DOHH2 (cell line): ENCODE data around the gene NFAT5.

Source experiments
- H3F3A ChIP-seq: fragments of 200-600 bp; sonication (generic), shearing (Covaris generic); 2 replicates; pipeline ENCODE4 v1.6.0; 2016; ENCODE audit warnings: antibody characterized with exemption, mild to moderate bottlenecking; ENCODE audit not compliant: control insufficient read depth, insufficient read depth
- H3K27ac ChIP-seq: fragments of 200-600 bp; sonication (generic); 2 replicates; pipeline ENCODE4 v1.5.1; 2014; ENCODE audit warnings: low read depth, mild to moderate bottlenecking, low read length, moderate library complexity
- H3K27me3 ChIP-seq: fragments of 200-600 bp; sonication (generic); 2 replicates; pipeline ENCODE4 v1.6.1; 2014; ENCODE audit warnings: mild to moderate bottlenecking, low read length, mixed read lengths; ENCODE audit not compliant: control insufficient read depth
- H3K36me3 ChIP-seq: fragments of 200-600 bp; sonication (generic); 2 replicates; pipeline ENCODE4 v1.6.1; 2014; ENCODE audit warnings: mild to moderate bottlenecking, low read length, moderate library complexity, mixed read lengths; ENCODE audit not compliant: control insufficient read depth
- H3K4me1 ChIP-seq: fragments of 200-600 bp; sonication (generic); 2 replicates; pipeline ENCODE4 v1.6.1; 2014; ENCODE audit warnings: mild to moderate bottlenecking, low read length, mixed read lengths; ENCODE audit not compliant: control insufficient read depth
- H3K4me2 ChIP-seq: fragments of 200-600 bp; sonication (generic); 2 replicates; pipeline ENCODE4 v1.6.0; 2014; ENCODE audit warnings: mild to moderate bottlenecking, low read length, moderate library complexity
- H3K4me3 ChIP-seq: fragments of 200-600 bp; sonication (generic); 2 replicates; pipeline ENCODE4 v1.5.1; 2014; ENCODE audit warnings: mild to moderate bottlenecking, low read length, mixed read lengths
- H3K79me2 ChIP-seq: fragments of 200-600 bp; sonication (generic); 2 replicates; pipeline ENCODE4 v1.6.1; 2014; ENCODE audit warnings: mild to moderate bottlenecking, low read length, mixed read lengths; ENCODE audit not compliant: control insufficient read depth
- H3K9me2 ChIP-seq: fragments of 200-600 bp; sonication (generic); replicated peaks from 2 replicates; pipeline ENCODE4 v1.6.1; 2014; ENCODE audit warnings: mild to moderate bottlenecking, low read length, mixed read lengths; ENCODE audit not compliant: control insufficient read depth
- H3K9me3 ChIP-seq: fragments of 200-600 bp; sonication (generic); 2 replicates; pipeline ENCODE4 v1.6.1; 2014; ENCODE audit warnings: antibody characterized with exemption, low read length, mixed read lengths; ENCODE audit not compliant: control insufficient read depth, insufficient read depth
- H4K20me1 ChIP-seq: fragments of 200-600 bp; sonication (generic); 2 replicates; pipeline ENCODE4 v1.6.0; 2014; ENCODE audit warnings: low read depth, mild to moderate bottlenecking, antibody characterized with exemption, low read length, moderate library complexity; ENCODE audit not compliant: control insufficient read depth, insufficient read depth
- CTCF ChIP-seq: fragments of 200-600 bp; sonication (generic); IDR thresholded peaks from one replicate; pipeline ENCODE4 v1.5.1; 2014; ENCODE audit warnings: antibody characterized with exemption, mild to moderate bottlenecking, low read depth, low read length; ENCODE audit not compliant: poor library complexity, severe bottlenecking
- EZH2phosphoT487 ChIP-seq: fragments of 200-600 bp; sonication (generic); IDR thresholded peaks from 2 replicates; pipeline ENCODE4 v1.6.1; 2017; ENCODE audit warnings: borderline replicate concordance, mild to moderate bottlenecking, antibody characterized with exemption, low read length, moderate library complexity, mixed read lengths

NFAT5 gene

GRCh38 chr16:69534720-69535119 is 31.0 kb upstream of the NFAT5 start:
- H3K79me2 ChIP-seq: no peaks in the 10 kb centered on the region
- no peaks in the 10 kb centered on the region for H3K9me3 ChIP-seq
- H3F3A ChIP-seq: no peaks in the 10 kb centered on the region
- H3K4me3 ChIP-seq: no peak overlapping the region
- no peaks in the 10 kb centered on the region for H3K9me2 ChIP-seq
- no peaks in the 10 kb centered on the region for H3K36me3 ChIP-seq
- no peak overlapping the region for H3K4me2 ChIP-seq
- H3K4me1 ChIP-seq: peaks cover 21% of the 10 kb centered on the region
- no peak overlapping the region for H3K27ac ChIP-seq
- no peaks in the 10 kb centered on the region for H4K20me1 ChIP-seq
- TF ChIP-seq CTCF (no peak), EZH2phosphoT487 (no peak)
- H3K27me3 ChIP-seq: 0 out of 2 replicates have a peak, but pooled peaks cover 5% of the 10 kb centered on the region

- no peaks in the 10 kb centered on the region for H3K9me2 ChIP-seq
- H3K9me3 ChIP-seq: no peaks in the 10 kb centered on the region
- H3F3A ChIP-seq: no peaks in the 10 kb centered on the region
- no peaks in the 10 kb centered on the region for H4K20me1 ChIP-seq
- TF ChIP-seq EZH2phosphoT487: no peak
- no peak for TF ChIP-seq CTCF
- H3K4me3 ChIP-seq: no peak overlapping the region
- H3K27ac ChIP-seq: no peak overlapping the region
- H3K4me1 ChIP-seq: peaks cover 25% of the 10 kb centered on the region
- H3K36me3 ChIP-seq: no peaks in the 10 kb centered on the region
- H3K79me2 ChIP-seq: no peaks in the 10 kb centered on the region
- H3K27me3 ChIP-seq: 0 out of 2 replicates have a peak, but pooled peaks cover 5% of the 10 kb centered on the region
- no peak overlapping the region for H3K4me2 ChIP-seq
These were observed 30.4 kb upstream of the NFAT5 start for GRCh38 chr16:69535123-69536050.

- no peaks in the 10 kb centered on the region for H3K9me2 ChIP-seq
- no peaks in the 10 kb centered on the region for H3K9me3 ChIP-seq
- H3K36me3 ChIP-seq: no peaks in the 10 kb centered on the region
- no peaks in the 10 kb centered on the region for H3K27me3 ChIP-seq
- no peak overlapping the region for H3K4me3 ChIP-seq
- TF ChIP-seq CTCF: no peak
- TF ChIP-seq EZH2phosphoT487: no peak
- H3K4me2 ChIP-seq: no peak overlapping the region; the same call in 1 of the 2 replicates
- H4K20me1 ChIP-seq: no peaks in the 10 kb centered on the region
- no peak overlapping the region for H3K27ac ChIP-seq
- H3K79me2 ChIP-seq: no peaks in the 10 kb centered on the region
- H3F3A ChIP-seq: no peaks in the 10 kb centered on the region
- peaks cover 31% of the 10 kb centered on the region for H3K4me1 ChIP-seq
These were observed 28.1 kb upstream of the NFAT5 start for GRCh38 chr16:69537706-69538080.
